Measurements from ENCODE around the gene HSPH1.

HSPH1 gene

GRCh38 chr13:31093145-31093885 is 68.4 kb downstream of the HSPH1 start:
- no peak for DNase-seq

DNA sequence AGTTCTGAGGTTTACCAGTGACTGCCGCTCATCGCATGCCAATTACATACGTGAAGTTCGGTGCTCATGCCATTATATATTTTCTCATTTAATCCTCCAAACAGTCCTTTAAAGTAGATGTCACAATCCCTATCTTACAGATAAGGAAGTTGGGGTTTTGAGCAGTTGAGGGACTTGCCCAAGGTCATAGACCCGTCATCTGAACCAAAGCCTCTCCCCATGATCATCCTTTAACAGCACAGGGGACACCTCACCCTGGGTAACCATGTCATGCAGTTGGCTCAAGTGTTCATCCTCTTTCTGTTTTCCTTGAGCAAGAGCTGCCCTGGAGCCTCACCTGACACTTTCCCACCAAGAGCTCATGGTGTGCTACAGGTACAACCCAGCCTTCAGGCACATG is 69.1 kb downstream of the HSPH1 start:
- no peak for DNase-seq

DNA sequence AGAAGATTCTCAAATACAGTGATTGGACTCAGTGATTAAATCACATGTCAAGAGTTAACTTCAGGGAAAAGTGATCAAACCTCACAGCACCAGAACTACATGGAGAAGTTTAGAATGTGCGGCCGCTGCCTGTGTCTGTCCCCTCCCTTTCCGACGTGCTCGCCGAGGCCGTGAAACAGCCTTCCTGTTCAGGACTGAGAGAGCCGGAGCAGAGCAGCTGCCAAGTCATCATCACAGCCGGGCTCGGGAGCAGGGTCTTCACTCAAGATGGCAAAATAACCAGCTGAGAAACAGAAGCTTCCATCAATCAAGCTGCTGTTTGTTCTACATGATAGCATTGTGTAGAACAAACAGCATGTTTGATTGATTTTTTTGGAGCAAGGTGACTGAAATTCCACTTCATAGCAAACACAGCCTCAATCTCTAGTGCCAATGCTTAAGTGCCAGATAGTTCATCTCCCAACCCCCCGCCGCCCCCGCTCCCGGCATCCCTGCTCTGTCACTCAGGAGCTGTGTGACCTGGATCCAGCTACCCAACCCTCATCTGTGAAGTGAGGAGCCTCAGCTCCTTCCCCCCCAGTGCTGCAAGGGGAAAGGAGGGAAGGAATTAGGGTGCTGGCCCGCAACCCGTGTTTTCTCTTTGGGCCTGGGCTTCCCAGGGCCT is 70.6 kb downstream of the HSPH1 start:
- no peak for DNase-seq

DNA sequence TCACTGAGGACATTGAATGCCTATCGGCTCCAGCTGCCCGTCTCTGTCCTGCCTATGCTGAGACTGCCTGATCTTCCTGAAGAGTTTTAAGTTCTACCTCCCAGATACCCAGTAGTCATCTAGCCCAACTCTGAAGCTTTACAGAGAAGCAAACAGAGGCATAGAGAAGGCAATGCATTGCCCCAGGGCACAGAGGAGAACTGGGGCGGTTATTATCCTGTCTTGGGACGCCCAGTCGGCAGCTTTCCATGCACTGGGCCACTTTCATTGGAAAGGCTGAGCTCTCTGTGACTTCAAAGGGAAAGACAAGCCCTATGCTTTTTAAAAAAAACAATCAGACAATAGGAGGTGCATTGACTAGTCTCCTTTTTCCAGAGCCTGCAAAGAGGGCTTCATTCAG is 71.6 kb downstream of the HSPH1 start:
- DNase-seq = no peak

DNA sequence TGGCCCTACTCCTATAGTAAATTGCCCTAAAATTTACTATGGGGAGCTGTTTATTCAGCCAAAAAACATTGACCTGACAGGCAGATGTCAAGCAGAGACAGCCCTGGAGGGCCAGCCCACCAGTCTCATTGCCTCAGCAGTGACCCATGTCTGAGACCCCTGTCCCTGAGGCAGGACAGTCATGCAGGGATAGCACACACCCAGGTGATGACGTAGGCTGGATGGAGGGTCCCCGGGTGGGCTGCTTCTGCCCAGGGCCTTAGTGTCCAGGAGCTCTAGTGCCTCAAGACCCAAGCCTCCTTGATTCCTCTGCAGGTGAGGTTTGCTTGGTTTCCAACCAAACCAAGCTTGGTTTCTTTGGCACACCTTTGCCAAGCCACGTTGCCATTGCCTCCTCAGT is 72.1 kb downstream of the HSPH1 start:
- DNase-seq = no peak

GRCh38 chr13:31088826-31089420 is 72.8 kb downstream of the HSPH1 start:
- no peak for DNase-seq

Measured in HCEC 1CT (cell line).